ENCODE measurements around the gene EIF3F. TPM values are rescaled to one million over a fixed set of nuclear protein-coding genes. Genes with fewer than 3 reads are reported as not detected.

EIF3F gene
- total and polyA plus RNA-seq, 2 donors (not counting 3 experiments of a cell fraction or from before 2014, with no cell fraction given) = 411 to 436 TPM

DNA sequence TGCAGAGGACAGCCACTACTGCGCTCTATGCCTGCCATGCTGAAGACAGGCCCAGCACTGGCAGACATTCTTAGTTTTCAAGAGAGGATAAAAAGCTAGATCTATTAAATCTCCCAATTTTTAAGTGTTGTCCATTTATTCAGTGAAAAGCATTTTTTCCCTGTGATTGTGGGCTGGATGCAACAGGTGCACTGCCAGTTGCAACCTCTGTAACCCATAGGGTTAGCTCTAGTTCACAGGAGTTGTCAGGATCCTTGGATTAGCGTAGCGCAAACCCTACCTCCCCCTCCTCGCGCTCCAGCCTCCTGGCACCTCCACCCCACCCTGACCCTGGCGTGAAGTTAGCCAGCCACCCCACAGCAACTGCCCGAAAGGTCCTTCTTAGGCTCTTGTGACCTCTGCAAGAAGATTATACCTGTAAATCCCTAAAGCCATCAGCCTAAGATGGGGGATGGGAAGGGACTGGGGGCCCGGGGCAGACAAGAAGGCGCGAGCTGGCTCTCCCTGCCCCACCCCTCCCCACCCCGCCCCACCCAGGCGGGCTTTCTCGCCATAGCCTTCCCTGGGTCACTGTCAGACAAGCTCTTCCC lies 30.9 kb downstream of the EIF3F start:
- no peak for FAIRE-seq
- BruUV-seq (replicated peaks) = no TSS peak

DNA sequence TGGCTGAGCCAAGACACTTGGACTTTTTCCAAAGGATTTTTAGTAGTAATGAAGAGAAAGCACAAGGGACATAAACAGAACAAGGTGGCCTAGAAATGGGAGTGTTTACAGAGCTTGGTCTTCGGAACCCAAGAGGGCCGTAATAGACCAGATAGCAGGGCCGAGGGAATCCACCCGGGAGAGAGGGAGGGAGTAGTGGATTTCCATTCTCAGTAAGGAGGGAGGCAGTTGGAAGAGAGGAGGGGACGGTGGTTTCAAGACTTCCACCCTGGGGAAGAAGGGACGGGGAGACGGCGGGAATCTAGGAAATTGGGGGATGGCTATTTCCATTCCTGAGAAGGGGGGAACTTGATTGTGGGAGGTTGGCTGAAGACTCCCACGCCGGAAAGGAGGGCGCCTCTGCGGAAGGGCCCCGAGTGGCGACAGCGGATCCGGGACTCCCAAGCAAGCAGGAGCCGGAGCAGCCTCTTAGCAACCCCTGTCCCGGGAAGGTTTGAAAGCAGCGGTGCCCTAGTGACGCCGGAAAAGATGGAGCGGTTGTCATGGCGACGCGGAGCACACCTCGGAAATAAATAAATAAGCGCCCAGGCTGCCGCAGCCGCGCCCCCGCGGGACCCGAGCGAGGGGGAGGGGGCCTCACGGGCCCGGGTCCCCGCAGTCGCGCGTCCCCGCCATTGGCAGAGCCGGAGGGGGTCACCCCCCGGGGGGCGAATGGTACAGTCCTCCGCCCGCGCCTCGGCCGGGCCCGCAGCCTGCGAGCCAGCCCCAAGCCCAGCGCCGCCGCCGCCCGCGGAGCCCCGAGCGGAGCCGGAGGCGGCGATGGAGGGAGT lies 31.6 kb downstream of the EIF3F start:
- DNase-seq (ENCODE audit: low read depth, low spot score) (peak; percentile 30), FAIRE-seq (no peak)
- H3K36me3 ChIP-seq (ENCODE audit: control insufficient read depth in 2 of 2, extremely low read depth in 1 of 2, insufficient read depth in 2 of 2, low read length in 2 of 2) = no peaks in the 10 kb centered on the region
- H4K20me1 ChIP-seq (replicated peaks; ENCODE audit: control insufficient read depth, extremely low read depth, insufficient read depth, low read length) = no peaks in the 10 kb centered on the region
- no TSS peak for BruUV-seq (replicated peaks)
- H3K27me3 ChIP-seq (ENCODE audit: control insufficient read depth in 2 of 2, insufficient read depth in 2 of 2, low read length in 2 of 2) = peaks cover 37 to 43% of the 10 kb centered on the region in 2 experiments
- H3K9ac ChIP-seq (replicated peaks; ENCODE audit: extremely low read depth, insufficient read depth, low read length) = no peak overlapping the region
- no peaks in the 10 kb centered on the region for H3K9me1 ChIP-seq (replicated peaks; ENCODE audit: control insufficient read depth, extremely low read depth, insufficient read depth, low read length)
- TF ChIP-seq JUN (IDR thresholded peaks at IDR 0.05; ENCODE audit: borderline replicate concordance, insufficient read depth, insufficient read length, low read depth) (no peak), MAX (IDR thresholded peaks at IDR 0.05; ENCODE audit: insufficient read depth, insufficient read length) (no peak), POLR2AphosphoS5 (IDR thresholded peaks at IDR 0.05; ENCODE audit: insufficient read depth, low read depth, low read length) (no peak), GATA2 (IDR thresholded peaks at IDR 0.05; ENCODE audit: insufficient read depth, insufficient read length, low read depth, low read length) (no peak), POLR2A (IDR thresholded peaks at IDR 0.05; ENCODE audit: low read depth, low read length) (no peak), MYC (IDR thresholded peaks at IDR 0.05; ENCODE audit: low read depth, low read length) (no peak), FOS (IDR thresholded peaks at IDR 0.05; ENCODE audit: borderline replicate concordance, insufficient read depth, low read length) (no peak), EZH2 (IDR thresholded peaks at IDR 0.05; ENCODE audit: borderline replicate concordance, low read depth, low read length, severe bottlenecking) (no peak), CTCF (IDR thresholded peaks at IDR 0.05; ENCODE audit: extremely low read depth in 1 of 2, insufficient read depth in 1 of 2, low read depth in 1 of 2, low read length in 2 of 2) (no peak)
- H3K79me2 ChIP-seq (ENCODE audit: control insufficient read depth, insufficient read depth, low read length) = no peaks in the 10 kb centered on the region
- dilution Hi-C loops (cut with MboI; ENCODE audit: extremely low pct_ligation_motif_present, low sequenced_read_pairs) = no loop called here
- intact Hi-C loops (cut with micrococcal nuclease) = no loop called here
- H3K4me3 ChIP-seq (replicated peaks in 1 of 3; ENCODE audit: insufficient read depth in 1 of 3, low read depth in 1 of 3, low read length in 3 of 3) = peak overlapping the region; percentile 25 to 39 (median 36)
- H2AFZ ChIP-seq (ENCODE audit: low read depth, low read length) = peak overlapping the region; percentile 67
- ChIA-PET CTCF (interaction anchor here (0.9 to 3.0 kb wide), 9 partner anchors 13 to 82 kb away, joined by 3 to 19 read pairs (median 5); partner anchors contain the start of gene EIF3F), POLR2A (no interaction called here)
- no peaks in the 10 kb centered on the region for H3K9me3 ChIP-seq (replicated peaks; ENCODE audit: control insufficient read depth, insufficient read depth, low read length)
- H3K4me2 ChIP-seq (ENCODE audit: insufficient read depth, low read length) = peak overlapping the region; percentile 81
- peaks cover 5% of the 10 kb centered on the region for H3K4me1 ChIP-seq (ENCODE audit: control insufficient read depth, extremely low read depth, insufficient read depth, low read length)
- no peak overlapping the region for H3K27ac ChIP-seq (ENCODE audit: insufficient read depth, low read depth, low read length)

More for the DNA sequence above, 30.9 kb downstream of the EIF3F start:
- Histone ChIP-seq H3K4me3 (replicated peaks in 1 of 3; ENCODE audit: insufficient read depth in 1 of 3, low read depth in 1 of 3, low read length in 3 of 3) (no peak overlapping the region), H3K36me3 (ENCODE audit: control insufficient read depth in 2 of 2, extremely low read depth in 1 of 2, insufficient read depth in 2 of 2, low read length in 2 of 2) (no peaks in the 10 kb centered on the region), H3K27ac (ENCODE audit: insufficient read depth, low read depth, low read length) (no peak overlapping the region), H2AFZ (ENCODE audit: low read depth, low read length) (no peak overlapping the region), H3K9me3 (replicated peaks; ENCODE audit: control insufficient read depth, insufficient read depth, low read length) (no peaks in the 10 kb centered on the region), H3K27me3 (ENCODE audit: control insufficient read depth in 2 of 2, insufficient read depth in 2 of 2, low read length in 2 of 2) (peaks cover 37 to 43% of the 10 kb centered on the region in 2 experiments), H3K79me2 (ENCODE audit: control insufficient read depth, insufficient read depth, low read length) (no peaks in the 10 kb centered on the region), H4K20me1 (replicated peaks; ENCODE audit: control insufficient read depth, extremely low read depth, insufficient read depth, low read length) (no peaks in the 10 kb centered on the region), H3K4me1 (ENCODE audit: control insufficient read depth, extremely low read depth, insufficient read depth, low read length) (peaks cover 5% of the 10 kb centered on the region), H3K4me2 (ENCODE audit: insufficient read depth, low read length) (no peak overlapping the region), H3K9ac (replicated peaks; ENCODE audit: extremely low read depth, insufficient read depth, low read length) (no peak overlapping the region), H3K9me1 (replicated peaks; ENCODE audit: control insufficient read depth, extremely low read depth, insufficient read depth, low read length) (no peaks in the 10 kb centered on the region)
- CTCF ChIA-PET = interaction anchor here (0.9 to 3.0 kb wide), 9 partner anchors 12 to 83 kb away, joined by 3 to 19 read pairs (median 5); partner anchors contain the start of gene EIF3F
- dilution Hi-C loops (cut with MboI; ENCODE audit: extremely low pct_ligation_motif_present, low sequenced_read_pairs) (no loop called here), intact Hi-C loops (cut with micrococcal nuclease) (no loop called here)
- POLR2A ChIA-PET = no interaction called here
- DNase-seq (ENCODE audit: low read depth, low spot score) = no peak
- TF ChIP-seq POLR2AphosphoS5 (IDR thresholded peaks at IDR 0.05; ENCODE audit: insufficient read depth, low read depth, low read length) = no peak
- TF ChIP-seq MYC (IDR thresholded peaks at IDR 0.05; ENCODE audit: low read depth, low read length) = no peak
- no peak for TF ChIP-seq FOS (IDR thresholded peaks at IDR 0.05; ENCODE audit: borderline replicate concordance, insufficient read depth, low read length)
- TF ChIP-seq MAX (IDR thresholded peaks at IDR 0.05; ENCODE audit: insufficient read depth, insufficient read length) = no peak
- no peak for TF ChIP-seq EZH2 (IDR thresholded peaks at IDR 0.05; ENCODE audit: borderline replicate concordance, low read depth, low read length, severe bottlenecking)
